Activated naive CD4-positive, alpha-beta T cell treated with anti-CD3 and anti-CD28 coated beads, Interleukin-2, amount 10 ng/mL, durations not matched to agents 7 days and 5 days (primary cell): ENCODE data around the gene CUEDC2.

Source experiments
- CTCF ChIA-PET: fragments of 350-600 bp; sonication (Branson Sonifier 250); formaldehyde crosslinking; loops from one replicate; lab custom pipeline; 2021; ENCODE audit warnings: antibody characterized with exemption; lab: Charles Lee
- DNase-seq: peaks from one replicate; pipeline ENCODE4 v3.0.0-alpha.2; 2020
- H3K27ac Mint-ChIP-seq: one replicate; pipeline ENCODE4 v1.8.0; 2021; ENCODE audit warnings: mild to moderate bottlenecking, moderate library complexity, mixed read lengths
- H3K27me3 Mint-ChIP-seq: one replicate; pipeline ENCODE4 v1.8.0; 2021; ENCODE audit warnings: mild to moderate bottlenecking, mixed read lengths
- H3K36me3 Mint-ChIP-seq: one replicate; pipeline ENCODE4 v1.8.0; 2021; ENCODE audit warnings: mixed read lengths
- H3K4me1 Mint-ChIP-seq: one replicate; pipeline ENCODE4 v1.8.0; 2021; ENCODE audit warnings: mixed read lengths
- H3K4me3 Mint-ChIP-seq: one replicate; pipeline ENCODE4 v1.8.0; 2021; ENCODE audit warnings: mild to moderate bottlenecking, moderate library complexity, mixed read lengths
- H3K9me3 Mint-ChIP-seq: one replicate; pipeline ENCODE4 v1.8.0; 2021; ENCODE audit warnings: mixed read lengths

The CUEDC2 gene

DNA sequence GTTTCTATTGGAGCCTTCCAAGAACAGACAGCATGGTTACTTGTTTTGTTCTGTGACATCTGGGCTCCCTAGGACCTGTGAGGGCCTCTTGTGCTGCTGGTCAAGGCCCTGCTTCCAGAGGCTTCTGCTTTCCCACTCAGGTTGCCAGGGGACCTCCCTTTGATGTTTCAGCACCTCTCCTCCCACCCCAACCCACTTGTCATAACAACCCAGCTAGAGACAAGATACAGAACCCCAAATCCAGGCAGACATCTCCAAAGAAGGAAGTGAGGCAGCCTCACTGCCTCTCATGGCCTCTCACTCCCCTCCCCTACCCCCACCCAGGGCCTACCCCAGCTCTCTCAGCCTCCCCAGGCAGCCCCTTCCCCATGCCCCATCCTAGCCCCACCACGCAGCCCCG is 25.6 kb downstream of the CUEDC2 start:
- H3K4me1 Mint-ChIP-seq, result peaks cover 30% of the 10 kb centered on the region
- no peak for DNase-seq
- CTCF ChIA-PET, result interaction anchor here (1.3 kb wide), 1 partner anchor 175 kb away, joined by 4 read pairs; no protein-coding TSS in a partner anchor
- H3K27ac Mint-ChIP-seq, result no peak overlapping the region
- H3K36me3 Mint-ChIP-seq, result peaks cover 10% of the 10 kb centered on the region
- H3K9me3 Mint-ChIP-seq, result no peaks in the 10 kb centered on the region
- H3K27me3 Mint-ChIP-seq, result peaks cover 46% of the 10 kb centered on the region
- H3K4me3 Mint-ChIP-seq, result no peak overlapping the region

DNA sequence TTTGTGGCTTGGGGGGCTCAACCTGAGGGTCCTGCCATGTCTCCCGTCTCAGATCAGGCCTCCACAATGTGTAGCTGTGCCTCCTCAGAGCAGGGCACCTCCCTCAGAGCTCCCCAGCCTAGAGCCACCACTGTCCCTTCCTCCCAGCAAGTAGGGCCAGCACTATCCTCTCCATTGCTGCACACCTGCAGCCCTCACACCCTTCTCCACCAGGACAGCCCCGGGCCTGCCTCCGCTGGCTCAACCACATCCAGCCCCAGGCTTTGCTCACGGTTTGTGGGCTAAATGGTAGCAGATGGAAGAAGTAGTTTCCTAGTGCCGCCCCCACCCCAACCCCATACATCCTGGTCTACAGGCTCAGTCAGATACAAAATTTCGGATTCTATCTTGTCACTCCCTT is 26.7 kb downstream of the CUEDC2 start:
- Mint-ChIP-seq H3K36me3 (peaks cover 11% of the 10 kb centered on the region), H3K4me1 (peaks cover 19% of the 10 kb centered on the region), H3K27ac (no peak overlapping the region), H3K9me3 (no peaks in the 10 kb centered on the region), H3K4me3 (no peak overlapping the region), H3K27me3 (peaks cover 34% of the 10 kb centered on the region)
- CTCF ChIA-PET, result interaction anchor here (1.1 to 13.7 kb wide), 3 partner anchors 12 to 176 kb away, joined by 3 to 174 read pairs (median 4); partner anchors contain the start of gene ELOVL3
- DNase-seq, result no peak

DNA sequence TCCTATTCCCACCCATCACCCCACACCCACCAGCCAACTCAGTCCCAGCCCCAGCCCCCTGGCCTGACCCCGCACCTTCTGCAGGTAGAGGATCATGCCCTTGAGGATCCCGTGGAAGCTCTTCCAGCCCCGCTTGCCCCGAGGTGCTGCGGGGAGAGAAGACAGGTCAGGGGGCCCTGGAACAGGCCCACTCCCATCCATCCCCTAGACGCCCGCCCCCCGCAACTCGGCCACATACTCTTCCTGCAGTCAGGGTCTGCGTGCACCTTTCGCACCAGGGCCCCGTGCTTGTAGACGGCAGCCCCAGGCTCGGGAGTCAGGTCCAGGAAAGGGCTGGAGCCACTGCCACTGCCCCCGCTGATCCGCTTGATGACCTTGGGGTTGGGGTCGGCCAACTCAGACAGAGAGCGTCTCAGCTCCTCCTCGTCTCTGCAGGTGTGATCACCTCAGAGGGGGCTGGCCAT is 27.2 kb downstream of the CUEDC2 start:
- H3K9me3 Mint-ChIP-seq, result no peaks in the 10 kb centered on the region
- CTCF ChIA-PET, result interaction anchor here (1.0 to 13.7 kb wide), 4 partner anchors 11 to 175 kb away, joined by 3 to 174 read pairs (median 4); partner anchors contain the start of gene ELOVL3
- no peak overlapping the region for H3K27ac Mint-ChIP-seq
- DNase-seq, result no peak
- peaks cover 18% of the 10 kb centered on the region for H3K4me1 Mint-ChIP-seq
- peaks cover 29% of the 10 kb centered on the region for H3K27me3 Mint-ChIP-seq
- H3K36me3 Mint-ChIP-seq, result peaks cover 16% of the 10 kb centered on the region
- H3K4me3 Mint-ChIP-seq, result no peak overlapping the region

DNA sequence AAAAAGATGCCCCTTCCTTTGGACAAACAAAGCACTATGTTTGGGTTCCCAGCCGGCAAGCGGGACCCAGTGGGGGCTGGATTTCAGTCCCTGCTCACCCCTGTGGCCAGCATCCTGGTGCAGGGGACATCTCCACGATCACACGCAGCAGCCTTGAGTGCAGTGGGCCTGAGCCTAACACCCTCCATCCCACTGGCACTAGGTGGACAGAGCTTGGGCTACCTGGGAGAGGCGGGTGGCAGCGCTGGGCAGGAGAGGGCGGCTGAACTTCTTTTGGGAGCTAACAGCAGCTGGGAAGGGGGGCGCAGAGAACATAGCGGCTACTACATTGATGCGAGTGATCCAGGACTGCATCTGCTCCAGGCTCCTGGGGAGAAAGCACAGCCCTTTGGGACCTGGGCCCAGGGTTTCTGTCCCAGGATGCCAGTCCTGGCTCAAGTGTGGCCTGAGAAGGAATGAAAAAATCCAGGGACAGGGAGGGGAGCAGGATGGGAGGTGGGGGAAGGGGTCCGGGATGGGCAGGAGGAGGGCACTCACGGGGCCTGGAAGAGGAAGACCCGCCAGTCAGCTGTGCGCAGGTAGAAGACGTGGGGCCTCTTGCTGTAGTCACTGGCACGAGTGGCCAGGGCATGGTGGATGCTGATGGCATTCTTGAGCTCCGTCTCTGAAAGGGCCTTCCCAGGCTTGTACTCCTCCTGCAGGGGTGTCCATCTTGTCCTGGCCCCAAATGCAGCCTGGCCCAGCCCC is 27.8 kb downstream of the CUEDC2 start:
- H3K9me3 Mint-ChIP-seq, result no peaks in the 10 kb centered on the region
- peaks cover 23% of the 10 kb centered on the region for H3K27me3 Mint-ChIP-seq
- DNase-seq, result no peak
- H3K36me3 Mint-ChIP-seq, result peaks cover 20% of the 10 kb centered on the region
- H3K27ac Mint-ChIP-seq, result no peak overlapping the region
- CTCF ChIA-PET, result interaction anchor here (1.0 to 13.7 kb wide), 7 partner anchors 11 to 175 kb away, joined by 3 to 174 read pairs (median 4); partner anchors contain the start of gene ELOVL3
- H3K4me1 Mint-ChIP-seq, result peaks cover 16% of the 10 kb centered on the region
- H3K4me3 Mint-ChIP-seq, result no peak overlapping the region

DNA sequence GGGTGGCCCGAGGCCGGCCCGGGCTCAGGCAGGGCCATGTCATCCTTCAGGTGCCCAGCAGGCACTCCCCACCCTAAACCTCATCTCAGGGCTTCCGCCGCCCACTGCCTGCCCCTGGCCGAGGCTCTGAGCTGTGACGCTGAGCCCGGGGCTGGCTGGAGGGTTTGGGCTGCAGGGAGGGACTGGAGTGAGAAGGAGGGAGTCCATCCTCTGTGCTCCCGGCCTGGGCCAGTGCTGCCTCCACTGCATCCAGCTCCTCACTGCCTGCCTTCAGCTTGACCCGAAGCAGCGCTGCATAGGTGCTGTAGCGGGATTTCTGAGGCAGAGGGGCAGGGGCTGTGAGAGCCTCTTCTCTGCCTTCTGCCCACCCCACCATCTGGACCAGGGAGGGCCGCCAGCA is 29.3 kb downstream of the CUEDC2 start:
- no peak for DNase-seq
- Mint-ChIP-seq H3K4me1 (peaks cover 21% of the 10 kb centered on the region), H3K9me3 (no peaks in the 10 kb centered on the region), H3K27me3 (peaks cover 11% of the 10 kb centered on the region), H3K27ac (no peak overlapping the region), H3K4me3 (no peak overlapping the region), H3K36me3 (peaks cover 29% of the 10 kb centered on the region)
- CTCF ChIA-PET, result interaction anchor here (0.9 to 13.7 kb wide), 6 partner anchors 10 to 234 kb away, joined by 4 to 174 read pairs (median 4); partner anchors contain the start of gene ELOVL3

DNA sequence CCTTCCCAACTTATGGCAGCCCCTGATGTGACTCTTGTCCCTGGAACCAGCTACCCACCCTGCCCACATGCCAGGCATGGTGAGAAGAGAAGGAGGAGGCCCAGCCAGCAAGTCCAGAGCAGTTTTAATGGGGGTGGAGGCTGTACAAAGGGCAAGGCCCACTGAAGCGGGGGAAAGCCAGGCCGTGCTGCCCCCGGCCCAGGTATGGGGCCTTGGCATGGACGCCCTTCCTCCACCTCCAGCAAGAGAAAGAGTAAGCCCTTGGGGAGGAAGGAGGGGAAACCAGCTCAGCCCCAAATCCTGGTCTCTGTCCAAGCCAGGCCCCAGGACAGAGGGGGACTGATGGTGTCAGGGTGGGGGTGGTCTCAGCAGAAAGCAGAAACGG is 29.9 kb downstream of the CUEDC2 start:
- Mint-ChIP-seq H3K9me3 (no peaks in the 10 kb centered on the region), H3K36me3 (peaks cover 33% of the 10 kb centered on the region), H3K4me3 (no peak overlapping the region), H3K27ac (no peak overlapping the region), H3K27me3 (peaks cover 5% of the 10 kb centered on the region), H3K4me1 (peaks cover 25% of the 10 kb centered on the region)
- no peak for DNase-seq
- CTCF ChIA-PET, result interaction anchor here (1.2 to 13.7 kb wide), 3 partner anchors 19 to 173 kb away, joined by 3 to 174 read pairs (median 5); partner anchors contain the start of gene ELOVL3

DNA sequence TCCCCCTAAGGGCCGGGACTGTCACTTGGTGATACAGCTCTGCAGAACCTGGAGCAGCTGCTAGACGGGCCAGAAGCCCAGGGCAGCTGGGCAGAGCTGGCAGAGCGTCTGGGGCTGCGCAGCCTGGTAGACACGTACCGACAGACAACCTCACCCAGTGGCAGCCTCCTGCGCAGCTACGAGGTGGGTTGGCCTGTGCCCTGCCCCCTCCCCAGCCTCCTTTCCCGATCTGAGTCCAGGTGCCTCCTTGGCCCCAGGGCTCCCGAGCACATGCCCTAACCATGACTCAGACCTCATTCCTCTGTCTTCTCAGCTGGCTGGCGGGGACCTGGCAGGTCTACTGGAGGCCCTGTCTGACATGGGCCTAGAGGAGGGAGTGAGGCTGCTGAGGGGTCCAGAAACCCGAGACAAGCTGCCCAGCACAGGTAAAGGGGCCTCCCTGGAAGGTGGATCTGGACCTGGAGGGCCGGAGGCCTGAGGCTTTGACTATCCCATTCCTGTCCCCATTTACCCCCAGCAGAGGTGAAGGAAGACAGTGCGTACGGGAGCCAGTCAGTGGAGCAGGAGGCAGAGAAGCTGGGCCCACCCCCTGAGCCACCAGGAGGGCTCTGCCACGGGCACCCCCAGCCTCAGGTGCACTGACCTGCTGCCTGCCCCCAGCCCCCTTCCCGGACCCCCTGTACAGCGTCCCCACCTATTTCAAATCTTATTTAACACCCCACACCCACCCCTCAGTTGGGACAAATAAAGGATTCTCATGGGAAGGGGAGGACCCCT is 30.5 kb downstream of the CUEDC2 start:
- no peak for DNase-seq
- CTCF ChIA-PET, result interaction anchor here (1.4 to 13.7 kb wide), 3 partner anchors 12 to 172 kb away, joined by 3 to 174 read pairs (median 4); partner anchors contain the start of gene ELOVL3
- H3K4me3 Mint-ChIP-seq, result no peak overlapping the region
- H3K4me1 Mint-ChIP-seq, result peaks cover 30% of the 10 kb centered on the region
- peaks cover 37% of the 10 kb centered on the region for H3K36me3 Mint-ChIP-seq
- H3K27me3 Mint-ChIP-seq, result peaks cover 3% of the 10 kb centered on the region
- no peak overlapping the region for H3K27ac Mint-ChIP-seq
- H3K9me3 Mint-ChIP-seq, result no peaks in the 10 kb centered on the region

DNA sequence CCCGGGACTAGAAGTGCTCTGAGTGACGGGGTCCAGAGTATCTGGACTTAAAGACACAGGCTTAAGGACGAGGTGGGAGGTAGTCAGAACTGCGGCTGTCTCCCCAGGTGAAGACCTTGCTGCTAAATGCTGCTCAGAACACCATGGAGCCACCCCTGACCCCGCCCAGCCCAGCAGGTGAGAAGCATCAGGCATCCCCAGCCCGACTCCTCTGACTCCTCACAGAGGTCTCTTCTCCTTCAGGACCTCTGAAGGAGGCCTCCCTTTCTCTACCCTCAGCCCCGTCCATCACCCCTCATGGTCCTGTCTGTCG is 31.1 kb downstream of the CUEDC2 start:
- CTCF ChIA-PET, result interaction anchor here (1.4 to 13.7 kb wide), 4 partner anchors 12 to 171 kb away, joined by 3 to 174 read pairs (median 14); partner anchors contain the start of gene ELOVL3
- H3K27me3 Mint-ChIP-seq, result no peaks in the 10 kb centered on the region
- H3K9me3 Mint-ChIP-seq, result no peaks in the 10 kb centered on the region
- no peak overlapping the region for H3K27ac Mint-ChIP-seq
- H3K36me3 Mint-ChIP-seq, result peaks cover 43% of the 10 kb centered on the region
- H3K4me1 Mint-ChIP-seq, result peaks cover 36% of the 10 kb centered on the region
- no peak for DNase-seq
- no peak overlapping the region for H3K4me3 Mint-ChIP-seq

DNA sequence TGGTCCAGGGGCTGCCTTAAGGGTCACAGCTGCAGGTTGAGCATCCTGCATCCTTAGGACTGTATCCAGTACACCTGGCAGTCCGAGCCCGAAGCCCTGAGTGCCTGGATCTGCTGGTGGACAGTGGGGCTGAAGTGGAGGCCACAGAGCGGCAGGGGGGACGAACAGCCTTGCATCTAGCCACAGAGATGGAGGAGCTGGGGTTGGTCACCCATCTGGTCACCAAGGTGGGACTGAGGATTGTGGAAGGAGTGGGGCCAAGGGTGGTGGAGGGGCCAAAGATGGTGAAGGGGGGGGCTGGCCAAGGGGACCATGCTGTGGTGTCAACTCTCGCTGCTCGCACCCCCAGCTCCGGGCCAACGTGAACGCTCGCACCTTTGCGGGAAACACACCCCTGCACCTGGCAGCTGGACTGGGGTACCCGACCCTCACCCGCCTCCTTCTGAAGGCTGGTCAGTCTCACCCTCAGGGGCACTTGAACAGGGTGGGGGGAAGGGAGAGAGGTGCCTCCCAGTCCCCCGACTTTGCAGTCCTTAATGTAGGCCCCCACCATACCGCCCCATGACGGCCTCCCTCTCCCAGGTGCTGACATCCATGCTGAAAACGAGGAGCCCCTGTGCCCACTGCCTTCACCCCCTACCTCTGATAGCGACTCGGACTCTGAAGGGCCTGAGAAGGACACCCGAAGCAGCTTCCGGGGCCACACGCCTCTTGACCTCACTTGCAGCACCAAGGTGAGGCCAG is 31.6 kb downstream of the CUEDC2 start:
- peaks cover 38% of the 10 kb centered on the region for H3K4me1 Mint-ChIP-seq
- H3K36me3 Mint-ChIP-seq, result peaks cover 47% of the 10 kb centered on the region
- H3K27ac Mint-ChIP-seq, result no peak overlapping the region
- DNase-seq, result no peak
- no peak overlapping the region for H3K4me3 Mint-ChIP-seq
- CTCF ChIA-PET, result interaction anchor here (1.4 to 13.7 kb wide), 7 partner anchors 9 to 171 kb away, joined by 3 to 174 read pairs (median 14); partner anchors contain the start of genes ELOVL3 and FBXL15
- H3K27me3 Mint-ChIP-seq, result no peaks in the 10 kb centered on the region
- H3K9me3 Mint-ChIP-seq, result no peaks in the 10 kb centered on the region

DNA sequence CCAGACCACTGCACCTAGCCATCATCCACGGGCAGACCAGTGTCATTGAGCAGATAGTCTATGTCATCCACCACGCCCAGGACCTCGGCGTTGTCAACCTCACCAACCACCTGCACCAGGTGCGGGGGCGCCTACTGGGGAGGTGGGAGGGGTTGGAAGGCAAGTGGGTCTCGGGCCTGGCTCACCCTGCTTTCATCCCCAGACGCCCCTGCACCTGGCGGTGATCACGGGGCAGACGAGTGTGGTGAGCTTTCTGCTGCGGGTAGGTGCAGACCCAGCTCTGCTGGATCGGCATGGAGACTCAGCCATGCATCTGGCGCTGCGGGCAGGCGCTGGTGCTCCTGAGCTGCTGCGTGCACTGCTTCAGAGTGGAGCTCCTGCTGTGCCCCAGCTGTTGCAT is 32.3 kb downstream of the CUEDC2 start:
- Mint-ChIP-seq H3K4me1 (peaks cover 40% of the 10 kb centered on the region), H3K36me3 (peaks cover 50% of the 10 kb centered on the region)

DNA sequence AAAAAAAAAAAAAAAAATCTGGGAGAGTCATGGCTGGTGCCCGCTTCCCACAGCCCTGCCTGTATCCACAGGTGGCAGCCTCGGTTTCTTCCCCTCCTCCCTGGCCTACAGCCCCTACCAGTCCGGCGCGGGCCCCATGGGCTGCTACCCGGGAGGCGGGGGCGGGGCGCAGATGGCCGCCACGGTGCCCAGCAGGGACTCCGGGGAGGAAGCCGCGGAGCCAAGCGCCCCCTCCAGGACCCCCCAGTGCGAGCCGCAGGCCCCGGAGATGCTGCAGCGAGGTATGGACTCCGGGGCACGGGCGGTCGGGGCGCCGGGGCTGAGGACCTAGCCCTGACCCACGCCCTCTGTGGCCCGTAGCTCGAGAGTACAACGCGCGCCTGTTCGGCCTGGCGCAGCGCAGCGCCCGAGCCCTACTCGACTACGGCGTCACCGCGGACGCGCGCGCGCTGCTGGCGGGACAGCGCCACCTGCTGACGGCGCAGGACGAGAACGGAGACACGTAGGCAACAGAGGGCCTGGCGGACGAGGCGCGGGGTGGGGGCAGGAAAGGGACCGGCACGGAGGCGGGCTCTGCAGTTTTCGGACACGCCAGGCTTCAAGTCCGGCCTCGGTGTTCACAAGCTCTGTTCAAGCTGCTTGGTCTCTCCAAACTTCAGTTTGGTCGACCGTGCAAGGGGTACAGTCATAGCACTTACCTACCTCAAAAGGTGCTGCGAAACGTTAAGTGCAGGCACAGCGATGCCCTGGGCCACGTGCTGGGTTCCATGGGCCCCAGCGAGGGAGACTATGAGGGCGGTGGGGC is 33.0 kb downstream of the CUEDC2 start:
- CTCF ChIA-PET, result interaction anchor here (0.6 to 13.7 kb wide), 19 partner anchors 8 to 230 kb away, joined by 3 to 174 read pairs (median 4); partner anchors contain the start of genes ELOVL3 and FBXL15
- H3K4me3 Mint-ChIP-seq, result peak overlapping the region; percentile 62
- no peaks in the 10 kb centered on the region for H3K9me3 Mint-ChIP-seq
- H3K36me3 Mint-ChIP-seq, result peaks cover 50% of the 10 kb centered on the region
- no peaks in the 10 kb centered on the region for H3K27me3 Mint-ChIP-seq
- H3K27ac Mint-ChIP-seq, result peak overlapping the region; percentile 70
- peak; percentile 90 for DNase-seq
- peaks cover 40% of the 10 kb centered on the region for H3K4me1 Mint-ChIP-seq

More for the DNA sequence above, 32.3 kb downstream of the CUEDC2 start:
- H3K27me3 Mint-ChIP-seq, result no peaks in the 10 kb centered on the region
- DNase-seq, result no peak
- CTCF ChIA-PET, result interaction anchor here (0.9 to 13.7 kb wide), 12 partner anchors 10 to 230 kb away, joined by 3 to 174 read pairs (median 10); partner anchors contain the start of genes ELOVL3 and FBXL15
- H3K27ac Mint-ChIP-seq, result peak overlapping the region; percentile 60
- peak overlapping the region; percentile 62 for H3K4me3 Mint-ChIP-seq
- no peaks in the 10 kb centered on the region for H3K9me3 Mint-ChIP-seq

DNA sequence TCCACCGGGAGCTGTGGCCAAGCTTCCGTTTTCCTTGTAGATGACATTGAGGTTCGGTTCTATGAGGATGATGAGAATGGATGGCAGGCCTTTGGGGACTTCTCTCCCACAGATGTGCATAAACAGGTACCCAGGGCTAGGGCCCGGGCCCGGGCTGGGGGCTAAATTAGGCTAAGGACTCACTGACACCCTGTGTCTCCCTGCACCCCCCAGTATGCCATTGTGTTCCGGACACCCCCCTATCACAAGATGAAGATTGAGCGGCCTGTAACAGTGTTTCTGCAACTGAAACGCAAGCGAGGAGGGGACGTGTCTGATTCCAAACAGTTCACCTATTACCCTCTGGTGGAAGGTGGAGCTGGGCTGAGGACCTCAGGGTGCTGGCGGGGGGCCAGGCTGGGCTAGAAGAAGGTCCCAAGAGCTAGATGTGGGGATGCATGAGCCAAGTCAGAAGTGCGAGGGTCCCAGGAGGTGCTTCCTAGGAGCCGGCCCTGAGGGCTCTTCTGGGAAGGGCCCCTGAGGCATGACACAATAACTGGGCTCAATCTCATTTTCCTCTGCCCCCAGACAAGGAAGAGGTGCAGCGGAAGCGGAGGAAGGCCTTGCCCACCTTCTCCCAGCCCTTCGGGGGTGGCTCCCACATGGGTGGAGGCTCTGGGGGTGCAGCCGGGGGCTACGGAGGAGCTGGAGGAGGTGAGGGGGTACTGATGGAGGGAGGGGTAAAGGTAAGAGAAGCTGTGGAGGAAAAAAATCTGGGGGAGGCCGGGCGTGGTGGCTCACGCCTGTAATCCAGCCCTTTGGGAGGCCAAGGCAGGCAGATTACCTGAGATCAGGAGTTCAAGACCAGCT is 34.0 kb downstream of the CUEDC2 start:
- Mint-ChIP-seq H3K9me3 (no peaks in the 10 kb centered on the region), H3K4me3 (peak overlapping the region; percentile 60), H3K27me3 (no peaks in the 10 kb centered on the region), H3K36me3 (peaks cover 46% of the 10 kb centered on the region), H3K27ac (peak overlapping the region; percentile 70), H3K4me1 (peaks cover 42% of the 10 kb centered on the region)
- no peak for DNase-seq
- CTCF ChIA-PET, result interaction anchor here (0.7 to 13.7 kb wide), 16 partner anchors 7 to 229 kb away, joined by 3 to 174 read pairs (median 4); partner anchors contain the start of genes ELOVL3 and FBXL15
